ENCODE data around the gene PARD6B. TPM values are rescaled to one million over a fixed set of nuclear protein-coding genes. Genes with fewer than 3 reads are reported as not detected.

Gene PARD6B
- total RNA-seq, 1 donor from 2014 or later = 13.1 TPM

GRCh38 chr20:50720582-50720981 is 10.8 kb upstream of the PARD6B start:
- H3K27me3 ChIP-seq (ENCODE audit: insufficient read depth, low read length) = no peaks in the 10 kb centered on the region
- H3K4me1 Mint-ChIP-seq (ENCODE audit: low read depth, unreplicated experiment) = peaks cover 2% of the 10 kb centered on the region
- peaks cover 2% of the 10 kb centered on the region for H3K27me3 Mint-ChIP-seq (ENCODE audit: low read depth, unreplicated experiment)
- no peaks in the 10 kb centered on the region for H3K9me3 ChIP-seq (ENCODE audit: insufficient read depth, low read depth, low read length)
- H3K36me3 Mint-ChIP-seq (ENCODE audit: low read depth, unreplicated experiment) = no peaks in the 10 kb centered on the region
- no peaks in the 10 kb centered on the region for H4K20me1 ChIP-seq (ENCODE audit: insufficient read depth, low read length)
- no peak overlapping the region for H2AFZ ChIP-seq (ENCODE audit: low read depth, low read length)
- no peaks in the 10 kb centered on the region for H3K36me3 ChIP-seq (ENCODE audit: insufficient read depth, low read length)
- TF ChIP-seq CTCF (IDR thresholded peaks at IDR 0.05; ENCODE audit: insufficient read depth, low read depth, low read length) (no peak), EZH2 (IDR thresholded peaks at IDR 0.05; ENCODE audit: insufficient read depth, low read length) (no peak)
- no peaks in the 10 kb centered on the region for H3K9me3 Mint-ChIP-seq (ENCODE audit: unreplicated experiment)
- DNase-seq (ENCODE audit: low read depth) (no peak), FAIRE-seq (no peak)
- no peak overlapping the region for H3K27ac Mint-ChIP-seq (ENCODE audit: unreplicated experiment)
- H3K4me1 ChIP-seq (ENCODE audit: insufficient read depth, low read length) = peaks cover 12% of the 10 kb centered on the region
- H3K4me3 Mint-ChIP-seq (ENCODE audit: unreplicated experiment) = no peak overlapping the region
- no peak overlapping the region for H3K9ac ChIP-seq (ENCODE audit: low read length)
- H3K4me2 ChIP-seq (ENCODE audit: low read length) = no peak overlapping the region
- H3K4me3 ChIP-seq (ENCODE audit: insufficient read depth, low read depth, low read length) = no peak overlapping the region
- H3K27ac ChIP-seq (ENCODE audit: low read depth, low read length) = no peak overlapping the region
- no peaks in the 10 kb centered on the region for H3K79me2 ChIP-seq (ENCODE audit: insufficient read depth, low read length)

- Histone ChIP-seq H4K20me1 (ENCODE audit: insufficient read depth, low read length) (no peaks in the 10 kb centered on the region), H3K27ac (ENCODE audit: low read depth, low read length) (no peak overlapping the region), H3K4me1 (ENCODE audit: insufficient read depth, low read length) (peaks cover 14% of the 10 kb centered on the region), H3K36me3 (ENCODE audit: insufficient read depth, low read length) (no peaks in the 10 kb centered on the region), H3K9ac (ENCODE audit: low read length) (no peak overlapping the region), H3K4me3 (ENCODE audit: insufficient read depth, low read depth, low read length) (no peak overlapping the region), H3K4me2 (ENCODE audit: low read length) (no peak overlapping the region), H2AFZ (ENCODE audit: low read depth, low read length) (no peak overlapping the region), H3K79me2 (ENCODE audit: insufficient read depth, low read length) (no peaks in the 10 kb centered on the region), H3K9me3 (ENCODE audit: insufficient read depth, low read depth, low read length) (no peaks in the 10 kb centered on the region), H3K27me3 (ENCODE audit: insufficient read depth, low read length) (no peaks in the 10 kb centered on the region)
- no peak for DNase-seq (ENCODE audit: low read depth)
- H3K36me3 Mint-ChIP-seq (ENCODE audit: low read depth, unreplicated experiment) = no peaks in the 10 kb centered on the region
- peaks cover 2% of the 10 kb centered on the region for H3K27me3 Mint-ChIP-seq (ENCODE audit: low read depth, unreplicated experiment)
- H3K9me3 Mint-ChIP-seq (ENCODE audit: unreplicated experiment) = no peaks in the 10 kb centered on the region
- H3K27ac Mint-ChIP-seq (ENCODE audit: unreplicated experiment) = no peak overlapping the region
- TF ChIP-seq CTCF (IDR thresholded peaks at IDR 0.05; ENCODE audit: insufficient read depth, low read depth, low read length) = no peak
- no peak for TF ChIP-seq EZH2 (IDR thresholded peaks at IDR 0.05; ENCODE audit: insufficient read depth, low read length)
- no peak overlapping the region for H3K4me3 Mint-ChIP-seq (ENCODE audit: unreplicated experiment)
- no peak for FAIRE-seq
- H3K4me1 Mint-ChIP-seq (ENCODE audit: low read depth, unreplicated experiment) = peaks cover 5% of the 10 kb centered on the region
These were observed 9.5 kb upstream of the PARD6B start for GRCh38 chr20:50721881-50722281.

- Histone ChIP-seq H3K79me2 (ENCODE audit: insufficient read depth, low read length) (no peaks in the 10 kb centered on the region), H3K4me3 (ENCODE audit: insufficient read depth, low read depth, low read length) (no peak overlapping the region), H3K9ac (ENCODE audit: low read length) (no peak overlapping the region), H3K27me3 (ENCODE audit: insufficient read depth, low read length) (no peaks in the 10 kb centered on the region), H3K27ac (ENCODE audit: low read depth, low read length) (no peak overlapping the region), H3K9me3 (ENCODE audit: insufficient read depth, low read depth, low read length) (no peaks in the 10 kb centered on the region), H3K36me3 (ENCODE audit: insufficient read depth, low read length) (no peaks in the 10 kb centered on the region), H3K4me1 (ENCODE audit: insufficient read depth, low read length) (peaks cover 14% of the 10 kb centered on the region), H3K4me2 (ENCODE audit: low read length) (no peak overlapping the region), H2AFZ (ENCODE audit: low read depth, low read length) (no peak overlapping the region), H4K20me1 (ENCODE audit: insufficient read depth, low read length) (no peaks in the 10 kb centered on the region)
- H3K27ac Mint-ChIP-seq (ENCODE audit: unreplicated experiment) = no peak overlapping the region
- no peak for TF ChIP-seq CTCF (IDR thresholded peaks at IDR 0.05; ENCODE audit: insufficient read depth, low read depth, low read length)
- TF ChIP-seq EZH2 (IDR thresholded peaks at IDR 0.05; ENCODE audit: insufficient read depth, low read length) = no peak
- no peak overlapping the region for H3K4me3 Mint-ChIP-seq (ENCODE audit: unreplicated experiment)
- peaks cover 2% of the 10 kb centered on the region for H3K27me3 Mint-ChIP-seq (ENCODE audit: low read depth, unreplicated experiment)
- peaks cover 12% of the 10 kb centered on the region for H3K4me1 Mint-ChIP-seq (ENCODE audit: low read depth, unreplicated experiment)
- H3K9me3 Mint-ChIP-seq (ENCODE audit: unreplicated experiment) = no peaks in the 10 kb centered on the region
- DNase-seq (ENCODE audit: low read depth) = no peak
- FAIRE-seq = no peak
- no peaks in the 10 kb centered on the region for H3K36me3 Mint-ChIP-seq (ENCODE audit: low read depth, unreplicated experiment)
These were observed 8.8 kb upstream of the PARD6B start for GRCh38 chr20:50722424-50723155.

Data from astrocyte (in vitro differentiated cells and primary cell).